B cell (primary cell): ENCODE measurements around the gene SPEG.

Experiments
- CTCF ChIP-seq: fragments of 200-600 bp; IDR thresholded peaks from one replicate; pipeline ENCODE4 v1.8.0; 2022; ENCODE audit warnings: antibody characterized with exemption, mild to moderate bottlenecking
- EZH2 ChIP-seq: IDR thresholded peaks from 2 replicates; pipeline ENCODE4 v1.6.1; 2012; ENCODE audit warnings: borderline replicate concordance, low read depth, mild to moderate bottlenecking, moderate library complexity, low read length; ENCODE audit not compliant: insufficient read depth, poor library complexity, severe bottlenecking

GRCh38 chr2:219510512-219511135 lies 76.0 kb downstream of the SPEG start:
- TF ChIP-seq CTCF (no peak), EZH2 (no peak)
